T-helper 2 cell treated with Interferon-gamma antibody and Interleukin-4, amounts not matched to agents 100 ng/mL and 5 ng/mL, for 36 hours (primary cell): Measurements from ENCODE around the gene UNC13A. TPM values are rescaled to one million over a fixed set of nuclear protein-coding genes. Genes with fewer than 3 reads are reported as not detected.

ENCODE experiments used
- intact Hi-C: fragments of 100-400 bp; cut with micrococcal nuclease; formaldehyde crosslinking; loops from one replicate; pipeline ENCODE4 v1.15.1; 2023
- total RNA-seq: library from RNA; stranded (reverse); gene quantifications from 2 replicates; pipeline ENCODE4 v1.2.3, GENCODE V29; 2022

Gene UNC13A
- total RNA-seq, result 0.02 and 0.07 TPM in 2 replicates

- intact Hi-C loops, result no loop called here
These were observed at the start of gene UNC13A for GRCh38 chr19:17687857-17688784. UNC13A (minus strand) TSS chr19:17688354; CDS start chr19:17688199, 155 bp downstream.

GRCh38 chr19:17737690-17738153 lies 49.6 kb upstream of the UNC13A start:
- intact Hi-C loops, result no loop called here

- intact Hi-C loops, result no loop called here
These were observed 47.3 kb upstream of the UNC13A start for GRCh38 chr19:17735410-17735809.

- intact Hi-C loops, result no loop called here
These were observed 46.0 kb upstream of the UNC13A start for GRCh38 chr19:17734146-17734545.

DNA sequence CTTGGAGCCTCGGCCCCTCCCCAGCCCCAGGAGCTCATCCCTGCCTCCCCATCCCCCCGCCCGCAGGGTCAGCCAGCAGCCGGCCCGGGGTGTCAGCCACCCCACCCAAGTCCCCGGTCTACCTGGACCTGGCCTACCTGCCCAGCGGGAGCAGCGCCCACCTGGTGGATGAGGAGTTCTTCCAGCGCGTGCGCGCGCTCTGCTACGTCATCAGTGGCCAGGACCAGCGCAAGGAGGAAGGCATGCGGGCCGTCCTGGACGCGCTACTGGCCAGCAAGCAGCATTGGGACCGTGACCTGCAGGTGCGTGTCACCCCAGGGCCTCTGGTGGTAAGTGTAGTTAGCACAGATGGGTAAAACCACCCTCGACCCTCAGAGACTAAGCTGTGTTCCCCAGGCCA lies 45.0 kb upstream of the UNC13A start:
- intact Hi-C loops, result no loop called here

GRCh38 chr19:17727843-17728242 lies 39.7 kb upstream of the UNC13A start:
- intact Hi-C loops, result no loop called here

- intact Hi-C loops, result no loop called here
These were observed 39.0 kb upstream of the UNC13A start for GRCh38 chr19:17726964-17727773.

GRCh38 chr19:17726136-17726741 lies 38.1 kb upstream of the UNC13A start:
- intact Hi-C loops, result no loop called here

GRCh38 chr19:17725422-17726078 lies 37.4 kb upstream of the UNC13A start:
- intact Hi-C loops, result no loop called here

DNA sequence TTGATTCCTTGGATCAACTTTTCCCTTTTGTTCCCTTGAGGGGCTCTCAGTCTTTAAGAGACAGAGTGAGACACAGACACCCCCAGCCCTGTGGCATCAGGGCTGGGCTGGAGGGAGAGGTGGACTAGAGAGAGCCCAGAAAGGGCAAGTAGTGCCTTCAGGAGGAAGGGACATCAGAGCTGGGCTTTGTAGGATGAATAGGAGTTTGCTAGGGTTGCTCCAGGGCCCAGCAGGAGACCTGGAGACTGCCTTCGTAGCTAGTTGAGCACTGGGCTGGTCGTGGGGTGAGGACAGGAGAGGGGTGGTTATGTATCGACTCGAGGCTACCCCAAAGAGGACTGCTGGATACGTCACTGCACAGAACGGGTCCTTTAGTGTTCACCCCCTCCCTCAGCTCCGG lies 36.5 kb upstream of the UNC13A start:
- intact Hi-C loops, result no loop called here

GRCh38 chr19:17722655-17723240 lies 34.6 kb upstream of the UNC13A start:
- intact Hi-C loops, result no loop called here

DNA sequence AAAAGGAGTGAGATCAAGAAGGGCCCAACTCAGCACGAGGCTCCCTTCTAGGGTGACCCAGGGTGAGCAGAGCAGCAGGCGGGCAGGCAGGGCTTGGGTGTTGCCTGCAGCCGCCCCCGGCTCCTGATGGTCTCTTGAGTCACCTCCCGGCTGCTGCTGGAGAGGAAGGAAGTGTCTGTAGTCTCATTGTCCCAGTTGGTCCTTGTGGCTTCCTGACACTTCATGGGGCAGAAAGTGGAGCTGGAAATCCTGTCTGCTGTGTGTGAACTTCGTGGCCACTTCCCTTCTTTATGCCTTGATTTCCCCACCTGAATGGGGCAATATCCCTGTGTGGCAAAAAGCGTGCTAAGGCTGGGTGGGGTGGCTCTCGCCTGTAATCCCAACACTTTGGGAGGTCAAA lies 33.7 kb upstream of the UNC13A start:
- intact Hi-C loops, result no loop called here

GRCh38 chr19:17721111-17721628 lies 33.0 kb upstream of the UNC13A start:
- intact Hi-C loops, result no loop called here

DNA sequence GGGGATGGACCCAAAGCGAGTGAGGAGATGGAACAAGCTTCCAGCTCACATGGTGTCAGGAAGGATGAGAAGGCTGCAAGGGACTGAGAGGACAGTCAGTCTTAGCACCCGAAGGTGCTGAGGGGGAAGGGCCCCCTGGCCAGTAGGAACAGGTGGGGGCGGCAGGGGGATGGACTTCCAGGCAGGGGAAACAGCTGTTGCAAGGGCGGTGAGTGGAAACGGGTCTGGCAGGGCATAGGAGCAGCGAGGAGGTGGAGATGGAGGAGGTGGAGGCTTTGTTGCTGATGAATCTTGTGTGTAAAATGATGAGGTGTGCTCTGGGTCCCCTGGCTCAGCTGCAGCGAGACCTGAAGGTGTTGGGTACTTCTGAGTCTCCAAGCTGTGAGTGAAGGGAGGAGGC lies 32.3 kb upstream of the UNC13A start:
- intact Hi-C loops, result no loop called here

GRCh38 chr19:17719730-17720400 lies 31.7 kb upstream of the UNC13A start:
- intact Hi-C loops, result loop anchor here (1.0 kb wide), 1 partner anchor 27 kb away; no protein-coding TSS in a partner anchor

DNA sequence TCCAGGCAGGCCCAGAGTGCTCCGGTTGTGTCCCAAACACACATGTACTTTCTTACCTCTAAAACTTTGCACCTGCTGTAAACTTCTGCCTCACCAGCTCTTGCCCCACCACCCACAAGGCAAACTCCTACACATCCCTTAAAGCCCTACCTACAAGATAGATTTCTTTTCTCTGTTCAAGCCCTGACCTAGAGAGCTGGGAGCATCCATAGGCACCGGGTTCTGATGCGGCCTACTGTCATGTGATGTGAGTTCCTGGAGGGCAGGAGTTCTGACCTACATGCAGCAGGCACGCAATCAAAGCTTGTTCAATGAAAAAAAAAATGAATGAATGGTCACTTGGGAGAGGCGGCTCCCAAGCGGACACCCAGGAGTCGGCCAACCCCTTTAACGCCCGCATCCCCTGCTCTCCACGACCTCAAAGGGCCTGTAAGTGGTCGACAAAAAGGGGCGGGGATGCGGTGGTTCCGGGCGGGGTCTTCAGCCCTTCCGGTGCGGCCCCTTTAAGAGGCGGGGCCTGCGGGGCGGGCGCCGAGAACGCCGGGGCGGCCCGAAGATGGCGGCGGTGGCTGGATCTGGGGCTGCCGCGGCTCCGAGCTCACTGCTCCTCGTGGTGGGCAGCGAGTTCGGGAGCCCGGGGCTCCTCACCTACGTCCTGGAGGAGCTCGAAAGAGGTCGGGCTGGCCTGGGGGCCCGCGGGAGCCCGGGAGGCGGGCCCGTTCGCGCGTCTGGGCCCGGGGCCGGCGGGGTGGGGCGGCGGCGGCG lies 31.0 kb upstream of the UNC13A start, which contains the start of gene MAP1S:
MAP1S (plus strand) TSS at position 534 of the 765 bp plus-strand sequence; CDS start at position 557, 23 bp downstream.
- intact Hi-C loops, result loop anchor here (1.0 kb wide), 1 partner anchor 28 kb away; no protein-coding TSS in a partner anchor

GRCh38 chr19:17718550-17718946 lies 30.4 kb upstream of the UNC13A start:
- intact Hi-C loops, result no loop called here

- intact Hi-C loops, result no loop called here
These were observed 28.3 kb upstream of the UNC13A start for GRCh38 chr19:17716309-17716929.
